Mucosa of gallbladder (tissue), 1 donor: ENCODE data around the gene ST3GAL3. TPM values are rescaled to one million over a fixed set of nuclear protein-coding genes. Genes with fewer than 3 reads are reported as not detected.

Experiments
- DNase-seq: peaks from one replicate; pipeline ENCODE4 v3.0.0-alpha.2; 2020; ENCODE audit warnings: low spot score
- total RNA-seq: library from RNA; stranded (reverse); gene quantifications from one replicate; pipeline ENCODE4 v1.2.1, GENCODE V29; 2021
- donor health status: DM: no; HTN: no; CAD: no.

The ST3GAL3 gene
- total RNA-seq, 1 donor from 2014 or later: 17.4 TPM

DNA sequence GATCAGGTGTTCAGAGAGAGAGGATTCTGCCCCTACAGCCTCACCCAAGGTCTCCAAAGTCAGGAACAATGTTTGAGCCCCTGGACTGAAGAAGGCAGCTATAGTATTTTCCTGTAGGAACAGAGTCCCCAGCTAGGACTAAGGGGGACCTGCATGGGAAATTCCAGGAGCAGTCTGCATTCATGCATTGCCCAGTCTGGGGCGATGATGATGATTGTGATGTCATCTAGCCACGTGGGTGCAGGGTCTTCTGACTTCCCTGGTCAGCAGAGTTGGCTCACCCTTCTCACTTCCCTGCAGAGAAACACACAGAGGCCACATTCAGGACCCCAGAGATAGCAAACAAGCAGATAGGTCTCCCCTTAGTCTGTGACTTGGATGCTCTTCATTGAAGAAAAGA is 169.8 kb downstream of the ST3GAL3 start:
- DNase-seq: no peak

DNA sequence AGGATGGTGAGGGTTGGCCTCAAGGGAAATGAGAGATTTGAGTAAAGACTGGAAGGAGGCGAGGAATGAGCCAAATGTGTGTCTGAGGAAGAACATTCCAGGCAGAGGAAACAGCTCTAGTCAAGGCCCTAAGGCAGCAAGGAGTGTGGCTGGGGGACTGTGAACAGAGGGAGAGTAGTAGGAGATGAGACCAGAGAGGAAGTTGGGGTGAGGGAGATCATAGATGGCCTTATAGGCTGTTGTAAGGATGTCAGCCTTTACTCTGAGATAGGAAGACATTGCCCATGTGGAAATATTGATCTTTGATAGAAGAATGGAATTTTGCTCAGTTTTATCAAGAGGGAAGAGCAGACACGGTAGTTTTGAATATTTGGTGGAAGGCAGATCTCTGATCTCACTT is 171.1 kb downstream of the ST3GAL3 start:
- DNase-seq: no peak

DNA sequence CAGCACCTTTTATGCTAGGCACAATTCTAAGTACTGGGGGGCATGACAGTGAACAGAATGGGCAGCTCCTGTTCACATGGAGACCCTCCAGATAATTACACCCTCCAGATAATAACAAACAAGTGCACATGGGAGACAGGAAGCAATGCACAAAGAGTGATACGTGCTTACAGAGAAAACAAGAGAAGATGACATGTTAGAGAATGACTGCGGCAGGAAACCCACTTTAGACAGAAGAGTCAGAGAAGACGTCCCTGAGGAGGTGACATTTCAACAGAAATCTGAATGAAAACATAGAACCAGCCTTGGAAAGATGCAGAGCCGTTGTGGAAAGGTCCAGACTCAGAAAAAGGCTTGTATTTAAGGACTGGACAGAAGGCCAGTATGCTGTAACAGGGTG is 171.5 kb downstream of the ST3GAL3 start:
- DNase-seq: no peak

DNA sequence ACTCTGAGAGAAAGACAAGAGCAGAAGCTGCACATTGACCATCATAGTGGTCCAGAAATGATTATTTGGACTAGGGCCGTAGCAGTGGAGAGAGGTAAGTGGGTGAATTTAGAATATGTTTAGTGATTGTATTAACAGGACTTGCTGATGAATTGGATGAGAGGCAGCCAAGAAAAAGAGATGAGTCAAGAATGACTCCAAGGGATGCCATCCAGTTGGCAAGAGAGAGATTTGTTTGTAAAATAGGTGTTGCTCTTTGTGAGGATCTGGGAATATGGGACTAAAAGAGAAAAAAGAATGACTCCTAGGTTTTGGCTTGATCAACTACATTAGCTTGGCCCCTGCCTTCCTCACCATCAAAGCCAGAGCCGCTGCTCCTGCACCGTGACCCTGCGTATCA is 172.1 kb downstream of the ST3GAL3 start:
- no peak for DNase-seq

DNA sequence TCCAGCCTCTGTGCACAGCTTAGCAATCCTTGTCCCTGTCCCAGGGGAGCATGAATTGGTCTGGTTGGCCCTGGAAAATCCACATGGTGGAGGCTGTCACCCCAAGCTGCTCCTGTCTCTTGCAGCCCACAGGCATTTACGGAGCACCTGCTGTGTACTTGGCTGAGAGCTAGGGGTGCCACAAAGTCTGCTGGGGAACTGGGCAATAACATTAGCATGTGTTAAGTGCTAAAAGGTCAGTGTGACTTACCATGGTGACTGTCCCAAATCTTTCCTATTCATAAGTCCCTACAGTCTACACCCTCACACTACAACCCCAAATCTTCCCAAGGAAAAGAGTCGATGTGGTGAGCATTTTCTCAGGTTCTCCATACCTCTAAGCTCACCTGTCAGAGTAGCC is 172.7 kb downstream of the ST3GAL3 start:
- no peak for DNase-seq

DNA sequence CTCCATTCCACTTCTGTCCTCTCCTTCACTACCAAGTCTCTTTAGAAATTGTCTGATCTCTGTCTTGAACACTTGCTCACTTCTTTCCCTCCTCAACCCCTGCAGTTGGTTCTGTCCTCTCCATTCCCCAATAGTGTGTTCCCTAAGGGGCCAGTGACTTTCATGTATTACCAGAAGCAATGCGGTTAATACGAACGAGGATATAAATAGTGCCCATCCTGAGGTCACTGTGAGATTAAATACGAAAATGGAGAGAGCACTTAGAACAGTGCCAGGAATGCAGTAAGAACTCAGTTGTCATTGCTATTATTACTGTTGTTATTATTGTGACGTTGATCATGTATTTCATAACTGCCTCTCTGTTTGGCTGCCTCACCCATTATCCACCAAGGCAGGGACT is 173.3 kb downstream of the ST3GAL3 start:
- no peak for DNase-seq

DNA sequence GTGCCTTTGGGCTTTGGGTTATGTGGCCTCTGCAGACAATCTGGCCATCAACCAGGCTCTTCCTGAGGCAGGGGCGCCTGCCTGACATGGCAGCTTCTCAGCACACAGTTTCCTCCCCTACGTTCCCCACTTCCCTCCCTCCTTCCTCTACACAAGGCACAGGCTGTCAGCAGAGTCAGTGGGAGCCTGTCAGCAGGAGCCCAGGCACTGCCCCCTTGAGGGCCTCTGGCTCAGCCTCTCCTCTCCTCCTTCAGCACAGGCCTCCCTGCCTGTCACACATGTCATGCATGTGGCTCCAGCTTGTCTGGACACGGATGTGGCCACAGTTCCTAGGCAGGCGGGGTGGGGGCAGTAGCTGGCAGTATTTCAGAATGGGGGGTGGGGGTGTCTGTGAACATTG is 174.1 kb downstream of the ST3GAL3 start:
- no peak for DNase-seq

DNA sequence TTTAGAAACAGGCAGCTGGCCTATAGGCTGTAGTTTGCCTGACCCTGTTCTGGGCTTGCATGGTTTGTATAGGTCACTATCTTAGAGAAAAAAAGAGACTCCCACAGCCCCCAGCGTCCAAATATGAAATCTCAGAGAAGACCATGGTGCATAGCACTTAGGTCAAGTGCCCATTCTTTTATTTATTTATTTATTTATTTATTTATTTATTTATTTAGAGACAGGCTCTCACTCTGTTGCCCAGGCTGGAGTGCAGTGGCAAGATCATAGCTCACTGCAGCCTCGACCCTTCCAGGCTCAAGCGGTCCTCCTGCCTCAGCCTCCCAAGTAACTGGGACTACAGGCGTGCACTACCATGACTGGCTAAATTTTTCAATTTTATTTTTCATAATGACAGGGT is 175.4 kb downstream of the ST3GAL3 start:
- no peak for DNase-seq

DNA sequence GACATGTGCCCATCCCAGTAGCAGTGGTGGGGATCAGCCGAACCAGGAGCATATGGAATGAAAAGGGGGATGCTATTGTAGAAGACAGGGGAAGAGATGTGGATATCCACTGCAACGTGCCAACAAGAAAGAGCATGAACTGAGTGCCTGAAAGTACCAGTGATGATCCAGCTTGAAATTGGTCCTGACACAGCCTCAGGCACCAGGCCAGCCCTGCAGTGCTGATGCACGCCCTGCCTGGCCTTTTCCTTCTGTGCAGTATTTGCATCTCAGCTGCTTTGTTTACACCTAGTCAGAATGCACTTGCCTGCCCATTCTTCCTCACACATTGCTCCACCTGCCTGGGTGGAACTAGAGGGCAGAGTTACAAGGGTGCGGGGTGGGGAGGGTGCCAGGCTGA is 176.0 kb downstream of the ST3GAL3 start:
- DNase-seq: no peak

DNA sequence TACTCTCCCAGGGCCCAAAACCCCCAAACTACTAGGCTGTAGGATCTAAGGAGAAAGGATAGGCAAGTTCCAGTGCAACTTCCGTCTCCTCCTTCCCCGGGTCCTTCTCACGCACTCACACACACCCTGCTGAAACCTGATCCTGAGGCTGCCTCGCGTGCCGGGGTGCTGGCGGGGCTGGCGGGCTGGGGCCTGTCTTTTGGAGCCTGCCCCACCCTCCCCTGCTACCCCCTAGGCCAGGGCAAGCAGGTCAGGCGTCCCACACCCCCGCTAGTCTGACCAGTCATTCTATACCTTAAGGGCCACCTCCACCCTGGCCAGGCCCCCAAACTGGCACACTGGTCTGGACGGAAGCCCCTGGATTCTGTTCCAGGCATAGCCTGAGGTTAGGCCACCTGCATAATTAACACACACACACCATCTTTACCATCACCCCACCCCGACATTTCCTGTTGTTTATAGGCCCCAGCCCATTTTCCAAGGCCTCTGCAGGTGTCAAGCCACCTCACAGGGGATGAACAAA is 178.0 kb downstream of the ST3GAL3 start:
- DNase-seq: no peak

DNA sequence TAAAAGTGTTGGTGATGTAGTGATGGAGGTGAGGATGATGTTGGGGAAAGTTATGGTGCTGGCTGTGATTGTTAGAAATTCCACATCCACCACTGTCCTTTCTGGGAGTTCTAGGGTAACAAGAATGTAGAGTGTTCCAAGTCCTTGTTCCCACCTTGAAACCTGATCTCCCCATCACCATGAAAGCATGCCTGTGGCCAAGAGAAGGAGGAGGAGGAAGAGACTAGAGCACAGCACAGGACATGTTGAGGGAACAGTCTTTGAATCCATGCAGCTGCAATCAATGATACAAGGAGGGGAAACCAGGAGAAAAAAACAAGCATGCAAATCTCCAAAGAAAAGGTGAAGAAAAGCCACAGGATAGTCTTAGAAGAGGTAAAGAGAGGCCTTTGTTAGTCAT is 180.4 kb downstream of the ST3GAL3 start:
- no peak for DNase-seq

DNA sequence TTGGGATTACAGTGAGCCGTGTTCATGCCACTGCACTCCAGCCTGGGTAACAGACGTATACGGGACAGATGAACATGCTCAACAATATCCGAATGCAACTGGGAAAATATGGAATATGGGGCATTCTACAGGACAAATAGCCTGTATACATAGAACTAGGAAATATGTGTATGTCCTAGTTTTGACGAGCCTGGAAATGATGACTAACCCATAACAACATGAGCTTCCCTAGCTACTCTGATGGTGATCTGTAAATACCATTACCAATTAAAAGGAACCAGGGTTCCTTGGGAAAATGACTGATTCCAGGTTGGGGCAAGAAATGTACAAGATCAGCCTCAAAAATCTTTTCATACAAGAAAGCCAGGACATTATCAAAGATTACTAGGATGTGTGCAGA is 183.5 kb downstream of the ST3GAL3 start:
- DNase-seq: no peak

DNA sequence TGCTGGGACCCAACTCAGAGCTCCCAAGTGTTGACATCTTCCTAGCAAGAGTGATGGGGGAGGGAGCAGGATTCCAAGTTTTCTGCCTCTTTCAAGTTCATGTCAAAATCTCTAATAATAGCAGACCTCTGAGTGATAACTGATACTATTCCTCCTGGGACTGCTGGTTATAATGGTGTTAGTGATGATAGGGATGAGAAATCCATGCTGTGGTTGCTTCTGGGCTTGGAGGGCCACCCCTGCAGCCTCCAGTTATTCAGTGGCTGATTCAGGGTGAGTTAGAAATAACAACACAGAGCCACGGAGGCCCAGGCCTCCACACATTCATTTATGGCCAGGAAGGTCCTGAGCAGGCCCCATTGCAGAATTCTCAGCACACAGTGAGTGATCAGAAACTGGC is 185.7 kb downstream of the ST3GAL3 start:
- no peak for DNase-seq

DNA sequence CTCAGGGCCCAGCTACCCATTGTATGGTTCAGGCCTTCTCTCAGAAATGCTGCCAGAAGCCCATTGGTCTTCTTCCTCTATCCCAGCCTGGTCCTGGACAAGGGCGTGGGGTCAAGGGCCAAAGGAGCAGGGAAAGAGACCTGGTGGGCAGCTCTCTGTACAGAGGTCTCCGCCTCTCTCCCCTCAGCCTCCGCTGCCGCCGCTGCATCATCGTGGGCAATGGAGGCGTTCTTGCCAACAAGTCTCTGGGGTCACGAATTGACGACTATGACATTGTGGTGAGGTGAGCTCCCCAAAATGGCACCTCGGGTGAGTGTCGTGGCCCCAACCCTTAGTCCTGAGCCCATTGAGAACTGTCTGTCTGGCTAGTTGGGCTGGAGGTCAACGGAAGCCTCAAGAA is 191.6 kb downstream of the ST3GAL3 start:
- no peak for DNase-seq

DNA sequence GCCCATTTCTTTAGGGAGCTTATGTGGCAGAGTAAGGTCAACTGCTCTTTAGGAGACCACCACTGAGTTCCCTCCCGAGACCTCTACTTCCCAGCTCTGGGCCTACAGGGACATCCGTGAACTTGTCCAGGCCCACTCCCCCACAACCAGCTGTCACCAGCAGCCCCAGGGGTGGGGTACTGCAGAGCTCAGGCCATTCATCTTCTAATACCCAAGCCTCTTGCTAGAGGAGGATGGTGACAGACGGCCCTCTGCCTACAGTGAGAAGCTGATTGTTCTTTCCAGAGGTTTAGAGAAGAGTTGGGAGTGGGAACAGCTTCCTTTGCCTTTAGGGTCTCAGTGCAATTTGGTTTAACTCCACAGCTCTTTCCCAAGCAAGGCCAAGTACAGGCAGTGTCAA is 193.1 kb downstream of the ST3GAL3 start:
- no peak for DNase-seq

DNA sequence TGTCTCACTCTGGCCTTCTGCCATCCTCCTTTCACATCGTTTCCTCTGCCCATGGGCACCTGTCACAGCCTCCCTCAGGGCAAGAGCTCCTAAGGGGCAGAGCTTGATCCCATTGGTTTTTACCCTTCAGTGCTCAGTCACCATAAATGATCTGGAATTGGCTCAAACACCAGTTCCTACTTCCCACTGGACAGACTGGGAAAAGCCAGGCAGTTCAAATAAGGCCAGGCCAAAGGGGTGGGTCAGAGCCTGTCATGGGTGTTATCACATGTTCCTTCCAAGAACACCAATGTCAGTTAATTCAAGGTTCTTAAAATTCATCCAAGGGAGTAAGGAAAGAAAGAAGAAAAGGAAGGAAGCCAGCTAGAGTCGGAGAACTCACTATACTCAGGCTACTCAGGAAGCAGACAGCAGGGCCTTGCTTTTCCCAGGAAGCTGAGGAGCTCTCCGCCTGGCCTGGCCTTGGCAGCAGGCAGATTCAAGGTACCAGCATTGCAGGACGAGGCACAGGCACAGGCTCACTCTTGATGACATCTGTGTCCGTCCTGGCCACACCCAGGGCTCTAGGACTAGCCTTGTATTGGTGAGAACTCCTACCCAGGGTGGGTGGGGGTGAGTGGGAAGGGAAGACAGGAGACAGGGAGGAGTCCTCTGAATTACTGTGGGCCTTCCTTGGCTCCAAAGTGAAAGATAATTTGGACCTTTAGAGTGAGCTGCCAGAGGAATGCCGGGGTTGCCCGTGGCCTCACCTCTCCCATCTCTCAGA is 194.0 kb downstream of the ST3GAL3 start:
- no peak for DNase-seq

DNA sequence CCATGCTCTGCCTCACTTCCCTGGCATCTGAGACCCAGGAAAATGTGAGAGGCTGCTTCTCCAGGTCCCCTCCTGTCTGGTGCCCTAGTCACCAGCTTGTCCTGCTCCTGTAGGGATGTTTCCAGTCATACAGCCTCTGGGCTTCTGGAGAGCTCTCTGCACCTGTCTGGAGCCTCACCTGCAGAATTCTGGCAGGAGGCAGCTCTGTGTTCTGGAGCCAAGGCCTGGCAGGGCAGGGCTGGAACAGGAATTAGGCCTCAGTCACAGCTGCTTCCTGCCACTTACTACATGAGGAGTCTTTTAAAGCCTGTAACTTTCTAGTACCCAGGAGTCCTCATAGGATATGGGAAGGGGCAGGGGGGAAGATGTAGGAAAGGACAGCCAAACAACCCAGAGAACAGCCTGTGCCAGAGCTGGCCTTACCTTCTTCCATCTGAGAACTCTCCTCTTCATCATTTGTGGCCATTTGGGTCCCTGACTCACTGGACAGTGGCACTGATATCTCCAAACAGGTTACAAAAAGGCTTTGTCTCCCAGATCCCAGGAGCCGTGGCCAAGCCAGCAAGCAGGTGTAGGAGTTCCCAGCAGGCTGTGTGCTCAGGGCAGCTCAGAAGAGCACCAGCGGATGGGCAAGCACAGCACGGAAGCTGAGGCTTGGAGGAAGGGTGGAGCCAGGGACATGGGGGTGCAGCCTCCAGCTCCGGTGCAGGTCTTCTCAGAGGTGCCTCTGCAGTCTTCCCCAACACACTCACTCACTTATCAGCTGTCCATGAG is 194.9 kb downstream of the ST3GAL3 start:
- no peak for DNase-seq

DNA sequence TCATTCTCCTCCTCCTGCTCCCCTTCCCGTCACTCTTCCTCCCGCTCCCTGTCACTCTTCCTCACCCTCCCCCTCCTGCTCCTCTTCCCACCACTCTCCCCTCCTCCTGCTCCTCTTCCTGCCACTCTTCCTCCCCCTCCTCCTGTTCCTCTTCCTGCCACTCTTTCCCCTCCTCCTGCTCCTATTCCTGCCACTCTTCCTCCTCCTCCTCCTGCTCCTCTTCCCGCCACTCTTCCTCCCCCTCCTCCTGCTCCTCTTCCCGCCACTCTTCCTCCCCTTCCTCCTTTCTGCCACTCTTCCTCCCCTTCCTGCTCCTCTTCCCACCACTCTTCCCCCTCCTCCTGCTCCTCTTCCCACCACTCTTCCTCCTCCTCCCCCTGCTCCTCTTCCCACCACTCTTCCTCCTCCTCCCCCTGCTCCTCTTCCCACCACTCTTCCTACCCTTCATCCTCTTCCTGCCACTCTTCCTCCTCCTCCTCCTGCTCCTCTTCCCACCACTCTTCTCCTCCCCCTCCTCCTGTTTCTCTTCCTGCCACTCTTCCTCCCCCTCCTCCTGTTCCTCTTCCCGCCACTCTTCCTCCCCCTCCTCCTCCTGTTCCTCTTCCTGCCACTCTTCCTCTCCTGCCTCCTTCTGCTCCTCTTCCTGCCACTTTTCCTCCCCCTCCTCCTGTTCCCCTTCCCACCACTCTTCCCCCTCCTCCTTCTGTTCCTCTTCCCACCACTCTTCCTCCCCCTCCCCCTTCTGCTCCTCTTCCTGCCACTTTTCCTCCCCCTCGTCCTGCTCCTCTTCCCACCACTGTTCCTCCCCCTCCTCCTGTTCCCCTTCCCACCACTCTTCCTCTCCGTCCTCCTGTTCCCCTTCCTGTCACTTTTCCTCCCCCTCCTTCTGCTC is 197.6 kb downstream of the ST3GAL3 start:
- no peak for DNase-seq

DNA sequence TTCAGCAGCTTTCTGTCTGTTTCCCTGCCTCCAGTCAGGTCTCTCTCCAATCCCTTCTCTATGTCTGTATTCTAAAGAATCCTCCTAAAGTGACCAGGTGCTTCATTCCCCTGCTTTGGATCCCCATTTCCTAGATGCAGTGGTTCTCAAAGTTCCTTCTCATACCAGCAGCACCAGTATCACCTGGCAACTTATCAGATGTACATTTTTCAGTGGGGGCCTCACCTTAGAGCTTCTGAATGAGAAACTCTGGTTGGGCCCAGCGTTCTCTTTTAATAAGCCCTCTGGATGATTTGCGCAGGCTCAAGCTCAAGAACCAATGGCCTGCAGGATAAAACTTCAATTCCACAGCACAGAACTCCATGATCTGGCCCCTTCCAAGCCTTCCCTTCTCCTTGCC is 200.9 kb downstream of the ST3GAL3 start:
- DNase-seq: no peak

DNA sequence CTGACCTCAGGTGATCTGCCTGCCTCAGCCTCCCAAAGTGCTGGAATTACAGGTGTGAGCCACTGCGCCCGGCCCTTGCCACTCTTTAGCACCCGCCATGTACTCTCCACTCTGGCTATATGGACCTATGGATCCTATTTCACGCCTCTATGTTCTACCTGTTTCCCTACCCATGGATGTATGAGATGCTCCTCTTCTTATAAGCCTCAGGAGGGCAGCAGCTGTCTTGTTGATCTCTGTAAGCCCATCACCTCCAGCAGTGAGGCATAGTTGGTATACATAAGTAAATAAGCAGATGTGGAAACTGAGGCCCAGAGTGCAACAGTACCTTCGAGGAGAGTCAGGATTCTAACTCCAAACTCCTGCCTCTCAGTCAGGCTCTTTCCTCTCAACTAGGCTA is 201.5 kb downstream of the ST3GAL3 start:
- no peak for DNase-seq

DNA sequence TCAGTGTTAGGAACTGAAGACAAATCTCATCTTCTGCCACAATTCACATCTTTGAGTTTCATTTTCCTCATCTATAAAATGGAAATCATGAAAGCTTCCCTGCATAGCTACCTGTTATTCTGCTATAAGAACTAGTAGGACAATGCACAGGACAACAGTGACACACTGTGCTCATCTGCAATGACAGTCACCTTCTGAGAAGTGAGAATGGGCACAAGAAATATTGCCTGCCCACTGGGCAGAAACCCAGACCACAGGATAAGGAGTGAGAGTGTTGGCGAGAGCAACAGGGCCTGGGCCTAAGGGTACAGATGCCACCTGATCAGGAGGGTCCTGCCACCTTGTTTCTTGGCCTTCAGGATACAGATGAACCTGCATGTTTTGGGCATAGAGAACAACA is 203.0 kb downstream of the ST3GAL3 start:
- DNase-seq: no peak

DNA sequence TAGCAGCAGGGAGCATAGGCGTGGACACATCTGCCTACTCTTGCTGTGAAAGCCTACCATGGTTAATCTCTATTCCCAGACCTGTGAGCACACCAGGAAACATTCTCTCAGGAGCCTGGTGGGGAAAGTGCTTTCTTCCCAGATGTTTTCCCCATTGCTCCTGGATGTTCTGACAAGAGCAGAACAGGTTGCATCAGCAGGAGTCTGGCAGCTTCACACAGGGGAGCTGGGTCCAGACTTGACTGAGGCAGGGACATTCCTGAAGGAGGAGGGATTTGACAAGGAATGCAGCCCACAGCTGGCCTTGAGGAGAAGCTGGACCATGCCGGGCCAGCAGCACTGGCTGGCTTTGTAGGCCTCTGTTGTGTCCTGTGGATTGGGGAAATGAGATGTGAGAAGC is 205.3 kb downstream of the ST3GAL3 start:
- DNase-seq: no peak
